HepG2 (cell line): ENCODE data around the gene GOLT1A. TPM values are rescaled to one million over a fixed set of nuclear protein-coding genes. Genes with fewer than 3 reads are reported as not detected.

ENCODE experiments used
- IKZF4 ChIP-seq: sonication (generic); formaldehyde crosslinking; IDR thresholded peaks from 2 replicates; pipeline ENCODE4 v1.5.1; 2020; ENCODE audit warnings: borderline replicate concordance, mild to moderate bottlenecking, low read depth, missing genetic modification reagents; ENCODE audit errors: not compliant biosample characterization
- KLF9 ChIP-seq: IDR thresholded peaks from 2 replicates; pipeline ENCODE4 v1.6.1; 2016; ENCODE audit warnings: low read depth
- MEIS1 ChIP-seq: sonication (generic); formaldehyde crosslinking; IDR thresholded peaks from 2 replicates; pipeline ENCODE4 v1.9.0; 2021; ENCODE audit warnings: mild to moderate bottlenecking, missing genetic modification reagents, moderate library complexity, borderline replicate concordance
- U2AF1 ChIP-seq: fragments of 200-400 bp; formaldehyde crosslinking; optimal IDR thresholded peaks from 2 replicates; pipeline ENCODE3; 2017; ENCODE audit warnings: mild to moderate bottlenecking, low read depth, low read length
- ZBTB38 ChIP-seq: sonication (generic); formaldehyde crosslinking; IDR thresholded peaks from 2 replicates; pipeline ENCODE4 v1.5.1; 2020; ENCODE audit warnings: mild to moderate bottlenecking, missing genetic modification reagents
- ZBTB7B ChIP-seq: sonication (generic); formaldehyde crosslinking; IDR thresholded peaks from 2 replicates; pipeline ENCODE4 v1.4.0; 2020; ENCODE audit warnings: missing genetic modification reagents
- ZNF12 ChIP-seq: sonication (generic); formaldehyde crosslinking; IDR thresholded peaks from 2 replicates; pipeline ENCODE4 v1.5.0; 2020; ENCODE audit warnings: missing genetic modification reagents
- ZNF451 ChIP-seq: sonication (generic); formaldehyde crosslinking; IDR thresholded peaks from 2 replicates; pipeline ENCODE4 v1.5.0; 2020; ENCODE audit warnings: mild to moderate bottlenecking, missing genetic modification reagents
- ZNF605 ChIP-seq: sonication (generic); formaldehyde crosslinking; IDR thresholded peaks from 2 replicates; pipeline ENCODE4 v1.8.0; 2022; ENCODE audit warnings: mild to moderate bottlenecking, missing genetic modification reagents
- ZNF724P ChIP-seq: sonication (generic); formaldehyde crosslinking; IDR thresholded peaks from 2 replicates; pipeline ENCODE4 v1.8.0; 2022; ENCODE audit warnings: missing genetic modification reagents, borderline replicate concordance
- ZNF841 ChIP-seq: sonication (generic); formaldehyde crosslinking; IDR thresholded peaks from 2 replicates; pipeline ENCODE4 v1.8.1; 2023; ENCODE audit warnings: missing genetic modification reagents, borderline replicate concordance
- polyA plus RNA-seq, 8 experiments: library from polyadenylated mRNA; depleted of rRNA in 3 of 8; stranded (reverse) in 7 of 8; unstranded in 1 of 8; fragments of >200 nt; fragmentation: Illumina TruSeq in 4 of 8; extraction: Trizol in 4 of 8; gene quantifications; 2 replicates each; pipeline versions ENCODE4 v1.2.1 to v1.2.3, GENCODE V29; 2011 to 2016; ENCODE audit warnings: low read depth in 4 of 8, missing spikeins in 1 of 8, mixed read lengths in 1 of 8; ENCODE audit not compliant: insufficient read depth in 1 of 8
- total RNA-seq, 5 experiments: library from RNA; depleted of rRNA; stranded (reverse); fragments of >200 nt; fragmentation: Illumina TruSeq; extraction: Trizol; gene quantifications; 2 replicates each; pipeline ENCODE4 v1.2.3, GENCODE V29; 2016; ENCODE audit warnings: low read depth in 1 of 5
- TF ChIP-seq, protein P1 (sequence below): sonication (generic); formaldehyde crosslinking; IDR thresholded peaks from 2 replicates; pipeline ENCODE4 v1.8.0; 2022; ENCODE audit warnings: mild to moderate bottlenecking, missing genetic modification reagents; ENCODE audit not compliant: insufficient replicate concordance
- TF ChIP-seq, protein P2 (sequence below), 2 experiments: sonication (generic) in 1 of 2; formaldehyde crosslinking in 1 of 2; IDR thresholded peaks; 2 replicates each; pipeline versions ENCODE4 v1.4.0 to v1.6.1; 2018 to 2020; ENCODE audit warnings: missing genetic modification reagents in 2 of 2, borderline replicate concordance in 1 of 2, low read depth in 1 of 2, mild to moderate bottlenecking in 1 of 2, missing biosample characterization in 1 of 2
- TF ChIP-seq, protein P3 (sequence below): sonication (generic); formaldehyde crosslinking; IDR thresholded peaks from 2 replicates; pipeline ENCODE4 v1.5.1; 2020; ENCODE audit warnings: mild to moderate bottlenecking, missing genetic modification reagents, moderate library complexity
- TF ChIP-seq, protein P4 (sequence below): sonication (generic); formaldehyde crosslinking; conservative IDR thresholded peaks from 2 replicates; pipeline ENCODE4 v1.8.0; 2022; ENCODE audit warnings: low read depth, missing genetic modification reagents
- TF ChIP-seq, protein P5 (sequence below): sonication (generic); formaldehyde crosslinking; conservative IDR thresholded peaks from 2 replicates; pipeline ENCODE4 v1.8.1; 2023; ENCODE audit warnings: missing genetic modification reagents

Gene GOLT1A
- total and polyA plus RNA-seq, 2 of the 13 experiments (the other 11 are each of a cell fraction or from before 2014, with no cell fraction given), result 25.8 to 28.0 TPM

DNA sequence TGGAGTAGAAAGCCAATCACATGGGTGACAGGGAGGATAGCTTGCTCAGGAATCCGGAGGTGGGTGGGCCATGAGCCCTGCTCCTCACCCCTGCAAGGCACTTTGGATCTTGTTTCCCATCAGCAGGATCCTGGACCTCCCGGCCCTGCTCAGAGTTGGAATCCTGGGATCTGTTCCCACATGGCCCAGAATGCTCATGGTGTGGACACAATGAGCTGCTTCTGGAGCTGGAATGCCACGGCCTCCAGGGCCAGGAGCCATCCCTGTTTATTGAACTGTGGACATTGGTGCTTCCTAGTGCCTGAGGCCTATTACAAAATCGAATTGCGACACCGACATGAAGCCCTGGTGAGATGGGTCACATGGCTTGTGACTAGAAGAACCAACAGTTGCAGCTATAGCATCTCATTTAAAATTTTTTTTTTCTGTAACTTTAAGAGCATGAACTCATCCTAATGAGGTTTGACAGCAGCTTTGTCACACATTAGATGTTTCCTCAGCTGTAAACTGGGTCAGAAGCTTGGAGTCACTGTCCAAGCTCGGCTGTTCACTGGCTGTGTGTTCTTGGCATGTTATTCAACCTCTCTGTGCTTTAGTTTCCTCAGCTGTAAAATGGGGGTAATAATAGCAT lies 40.4 kb upstream of the GOLT1A start (continued):
- TF ChIP-seq, protein P1, sequence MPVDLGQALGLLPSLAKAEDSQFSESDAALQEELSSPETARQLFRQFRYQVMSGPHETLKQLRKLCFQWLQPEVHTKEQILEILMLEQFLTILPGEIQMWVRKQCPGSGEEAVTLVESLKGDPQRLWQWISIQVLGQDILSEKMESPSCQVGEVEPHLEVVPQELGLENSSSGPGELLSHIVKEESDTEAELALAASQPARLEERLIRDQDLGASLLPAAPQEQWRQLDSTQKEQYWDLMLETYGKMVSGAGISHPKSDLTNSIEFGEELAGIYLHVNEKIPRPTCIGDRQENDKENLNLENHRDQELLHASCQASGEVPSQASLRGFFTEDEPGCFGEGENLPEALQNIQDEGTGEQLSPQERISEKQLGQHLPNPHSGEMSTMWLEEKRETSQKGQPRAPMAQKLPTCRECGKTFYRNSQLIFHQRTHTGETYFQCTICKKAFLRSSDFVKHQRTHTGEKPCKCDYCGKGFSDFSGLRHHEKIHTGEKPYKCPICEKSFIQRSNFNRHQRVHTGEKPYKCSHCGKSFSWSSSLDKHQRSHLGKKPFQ (CRISPR knock-in tag), result peak; percentile 61
- TF ChIP-seq IKZF4, result no peak
- TF ChIP-seq ZNF12, result 0 out of 2 replicates have a peak, but pooled peaks have one; percentile 44
- TF ChIP-seq MEIS1 (CRISPR knock-in tag), result peak; percentile 82; the same call in 1 of the 2 replicates
- TF ChIP-seq ZBTB7B, result no peak
- peak; percentile 82 for TF ChIP-seq ZNF605 (CRISPR knock-in tag)
- no peak; the same call in 1 of the 2 replicates for TF ChIP-seq KLF9 (CRISPR knock-in tag)
- TF ChIP-seq, protein P2, sequence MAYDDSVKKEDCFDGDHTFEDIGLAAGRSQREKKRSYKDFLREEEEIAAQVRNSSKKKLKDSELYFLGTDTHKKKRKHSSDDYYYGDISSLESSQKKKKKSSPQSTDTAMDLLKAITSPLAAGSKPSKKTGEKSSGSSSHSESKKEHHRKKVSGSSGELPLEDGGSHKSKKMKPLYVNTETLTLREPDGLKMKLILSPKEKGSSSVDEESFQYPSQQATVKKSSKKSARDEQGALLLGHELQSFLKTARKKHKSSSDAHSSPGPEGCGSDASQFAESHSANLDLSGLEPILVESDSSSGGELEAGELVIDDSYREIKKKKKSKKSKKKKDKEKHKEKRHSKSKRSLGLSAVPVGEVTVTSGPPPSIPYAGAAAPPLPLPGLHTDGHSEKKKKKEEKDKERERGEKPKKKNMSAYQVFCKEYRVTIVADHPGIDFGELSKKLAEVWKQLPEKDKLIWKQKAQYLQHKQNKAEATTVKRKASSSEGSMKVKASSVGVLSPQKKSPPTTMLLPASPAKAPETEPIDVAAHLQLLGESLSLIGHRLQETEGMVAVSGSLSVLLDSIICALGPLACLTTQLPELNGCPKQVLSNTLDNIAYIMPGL (CRISPR knock-in tag; IDR thresholded peaks at IDR 0.05; ENCODE audit: borderline replicate concordance in 1 of 2, low read depth in 1 of 2), result peak; percentile 61 to 68; a peak in 3 of 4 replicates
- TF ChIP-seq U2AF1, result no peak
- TF ChIP-seq ZNF841, result no peak
- TF ChIP-seq, protein P3, sequence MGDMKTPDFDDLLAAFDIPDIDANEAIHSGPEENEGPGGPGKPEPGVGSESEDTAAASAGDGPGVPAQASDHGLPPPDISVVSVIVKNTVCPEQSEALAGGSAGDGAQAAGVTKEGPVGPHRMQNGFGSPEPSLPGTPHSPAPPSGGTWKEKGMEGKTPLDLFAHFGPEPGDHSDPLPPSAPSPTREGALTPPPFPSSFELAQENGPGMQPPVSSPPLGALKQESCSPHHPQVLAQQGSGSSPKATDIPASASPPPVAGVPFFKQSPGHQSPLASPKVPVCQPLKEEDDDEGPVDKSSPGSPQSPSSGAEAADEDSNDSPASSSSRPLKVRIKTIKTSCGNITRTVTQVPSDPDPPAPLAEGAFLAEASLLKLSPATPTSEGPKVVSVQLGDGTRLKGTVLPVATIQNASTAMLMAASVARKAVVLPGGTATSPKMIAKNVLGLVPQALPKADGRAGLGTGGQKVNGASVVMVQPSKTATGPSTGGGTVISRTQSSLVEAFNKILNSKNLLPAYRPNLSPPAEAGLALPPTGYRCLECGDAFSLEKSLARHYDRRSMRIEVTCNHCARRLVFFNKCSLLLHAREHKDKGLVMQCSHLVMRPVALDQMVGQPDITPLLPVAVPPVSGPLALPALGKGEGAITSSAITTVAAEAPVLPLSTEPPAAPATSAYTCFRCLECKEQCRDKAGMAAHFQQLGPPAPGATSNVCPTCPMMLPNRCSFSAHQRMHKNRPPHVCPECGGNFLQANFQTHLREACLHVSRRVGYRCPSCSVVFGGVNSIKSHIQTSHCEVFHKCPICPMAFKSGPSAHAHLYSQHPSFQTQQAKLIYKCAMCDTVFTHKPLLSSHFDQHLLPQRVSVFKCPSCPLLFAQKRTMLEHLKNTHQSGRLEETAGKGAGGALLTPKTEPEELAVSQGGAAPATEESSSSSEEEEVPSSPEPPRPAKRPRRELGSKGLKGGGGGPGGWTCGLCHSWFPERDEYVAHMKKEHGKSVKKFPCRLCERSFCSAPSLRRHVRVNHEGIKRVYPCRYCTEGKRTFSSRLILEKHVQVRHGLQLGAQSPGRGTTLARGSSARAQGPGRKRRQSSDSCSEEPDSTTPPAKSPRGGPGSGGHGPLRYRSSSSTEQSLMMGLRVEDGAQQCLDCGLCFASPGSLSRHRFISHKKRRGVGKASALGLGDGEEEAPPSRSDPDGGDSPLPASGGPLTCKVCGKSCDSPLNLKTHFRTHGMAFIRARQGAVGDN (CRISPR knock-in tag), result peak; percentile 94
- TF ChIP-seq ZBTB38, result peak; percentile 72
- no peak for TF ChIP-seq ZNF724P (CRISPR knock-in tag)
- TF ChIP-seq, protein P4, sequence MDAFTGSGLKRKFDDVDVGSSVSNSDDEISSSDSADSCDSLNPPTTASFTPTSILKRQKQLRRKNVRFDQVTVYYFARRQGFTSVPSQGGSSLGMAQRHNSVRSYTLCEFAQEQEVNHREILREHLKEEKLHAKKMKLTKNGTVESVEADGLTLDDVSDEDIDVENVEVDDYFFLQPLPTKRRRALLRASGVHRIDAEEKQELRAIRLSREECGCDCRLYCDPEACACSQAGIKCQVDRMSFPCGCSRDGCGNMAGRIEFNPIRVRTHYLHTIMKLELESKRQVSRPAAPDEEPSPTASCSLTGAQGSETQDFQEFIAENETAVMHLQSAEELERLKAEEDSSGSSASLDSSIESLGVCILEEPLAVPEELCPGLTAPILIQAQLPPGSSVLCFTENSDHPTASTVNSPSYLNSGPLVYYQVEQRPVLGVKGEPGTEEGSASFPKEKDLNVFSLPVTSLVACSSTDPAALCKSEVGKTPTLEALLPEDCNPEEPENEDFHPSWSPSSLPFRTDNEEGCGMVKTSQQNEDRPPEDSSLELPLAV (CRISPR knock-in tag), result no peak
- peak; percentile 85; the same call in 1 of the 2 replicates for TF ChIP-seq ZNF451
- TF ChIP-seq, protein P5, sequence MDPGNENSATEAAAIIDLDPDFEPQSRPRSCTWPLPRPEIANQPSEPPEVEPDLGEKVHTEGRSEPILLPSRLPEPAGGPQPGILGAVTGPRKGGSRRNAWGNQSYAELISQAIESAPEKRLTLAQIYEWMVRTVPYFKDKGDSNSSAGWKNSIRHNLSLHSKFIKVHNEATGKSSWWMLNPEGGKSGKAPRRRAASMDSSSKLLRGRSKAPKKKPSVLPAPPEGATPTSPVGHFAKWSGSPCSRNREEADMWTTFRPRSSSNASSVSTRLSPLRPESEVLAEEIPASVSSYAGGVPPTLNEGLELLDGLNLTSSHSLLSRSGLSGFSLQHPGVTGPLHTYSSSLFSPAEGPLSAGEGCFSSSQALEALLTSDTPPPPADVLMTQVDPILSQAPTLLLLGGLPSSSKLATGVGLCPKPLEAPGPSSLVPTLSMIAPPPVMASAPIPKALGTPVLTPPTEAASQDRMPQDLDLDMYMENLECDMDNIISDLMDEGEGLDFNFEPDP, result 0 out of 2 replicates have a peak, but pooled peaks have one; percentile 63
